NCI-H524 (cell line): Measurements from ENCODE around the gene FBXL12.
A peak's percentile ranks its signal among the peaks of the same experiment; 100 is the strongest.
"Not testable (repeated sequence)": the region's sequence is repeated elsewhere in the genome, so short reads cannot be mapped to it uniquely, and the experiment has no call there.

Experiments used
- DNase-seq, 2 experiments: peaks; one replicate each; lab custom pipeline; 2025; lab: John Stamatoyannopoulos, UW

The FBXL12 gene

GRCh38 chr19:9792206-9793070, 26.4 kb downstream of the FBXL12 start:
- peak; percentile 76 to 92 for DNase-seq

- peak; percentile 91 to 92 for DNase-seq
Observed at GRCh38 chr19:9791552-9792205, 27.2 kb downstream of the FBXL12 start.

- not testable (repeated sequence) for DNase-seq
Observed at GRCh38 chr19:9791073-9791367, 27.9 kb downstream of the FBXL12 start.

- not testable (repeated sequence) for DNase-seq
Observed at GRCh38 chr19:9789579-9789978, 29.3 kb downstream of the FBXL12 start.

GRCh38 chr19:9789066-9789465, 29.8 kb downstream of the FBXL12 start:
- no peak for DNase-seq

- not testable (repeated sequence) for DNase-seq
Observed at GRCh38 chr19:9788604-9789003, 30.3 kb downstream of the FBXL12 start.

- no peak for DNase-seq
Observed at GRCh38 chr19:9786819-9787218, 32.1 kb downstream of the FBXL12 start.

- no peak for DNase-seq
Observed at GRCh38 chr19:9786342-9786741, 32.5 kb downstream of the FBXL12 start.

- peak; percentile 94 to 99 for DNase-seq
Observed at GRCh38 chr19:9785367-9786331, 33.2 kb downstream of the FBXL12 start.

GRCh38 chr19:9784163-9784496, 34.7 kb downstream of the FBXL12 start:
- DNase-seq, result not testable (repeated sequence)

GRCh38 chr19:9782338-9782737, 36.5 kb downstream of the FBXL12 start:
- DNase-seq, result no peak

- peak; percentile 97 to 98 for DNase-seq
Observed at GRCh38 chr19:9768175-9769112, 50.4 kb downstream of the FBXL12 start, which contains the start of gene ZNF846. ZNF846 (minus strand) TSS chr19:9768738; CDS start chr19:9764950, 3,788 bp downstream.
